ENCODE results near the gene HEBP1.

Gene HEBP1

DNA sequence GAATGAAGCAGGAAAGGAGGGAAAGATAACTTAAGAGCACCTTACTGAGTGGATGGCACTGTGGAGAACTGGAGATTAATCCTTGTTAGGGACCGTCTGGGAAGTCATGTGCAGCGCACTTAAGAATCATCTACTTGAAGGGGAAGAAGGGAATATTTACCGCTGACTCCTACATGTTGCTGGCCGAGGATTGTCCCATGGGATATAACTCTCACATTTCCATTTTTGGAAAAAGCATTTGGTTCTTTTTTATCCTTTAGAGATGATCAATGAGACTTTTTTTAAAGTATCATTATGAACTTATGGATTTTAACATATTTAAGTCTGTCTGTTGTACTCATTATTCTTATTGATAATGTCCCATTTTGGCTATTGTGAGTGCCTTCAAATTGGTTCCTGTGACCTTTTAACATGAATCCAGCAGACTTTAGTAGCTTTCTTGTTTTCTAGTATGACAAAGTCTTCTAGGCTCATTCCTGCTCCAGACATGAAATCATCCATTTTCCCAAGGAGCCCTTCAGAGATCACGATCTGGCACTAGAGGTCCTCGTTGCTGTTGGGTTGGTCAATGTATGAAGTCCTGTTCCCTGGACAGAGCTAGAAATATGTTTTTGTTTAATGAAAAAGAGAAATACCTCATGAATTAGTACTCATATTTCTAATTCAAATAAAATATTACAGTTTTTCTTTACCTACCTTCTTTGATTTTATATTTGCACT, 23.9 kb upstream of the HEBP1 start:
- no peak for DNase-seq

DNA sequence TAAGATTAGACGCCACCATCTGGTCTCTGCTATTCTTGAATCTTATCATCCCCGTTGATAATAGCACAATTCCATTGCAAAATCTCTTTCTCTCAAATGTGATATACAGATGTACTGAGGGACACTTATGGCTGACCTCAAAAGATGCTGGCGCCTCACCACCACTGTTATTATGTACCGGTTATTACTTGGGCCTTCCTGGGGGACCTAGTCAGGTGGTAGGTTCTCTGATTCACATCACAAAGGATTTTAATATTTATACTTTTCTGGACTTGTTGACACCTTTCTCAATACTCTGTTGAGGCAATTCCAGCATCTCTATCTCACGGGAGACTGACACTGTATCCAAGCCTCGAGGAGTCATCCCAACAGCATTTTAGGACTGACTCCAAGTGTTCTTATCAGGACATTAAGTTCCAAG, 22.8 kb upstream of the HEBP1 start:
- no peak for DNase-seq

- no peak for DNase-seq
These were observed 11.0 kb upstream of the HEBP1 start for GRCh38 chr12:13011098-13011497.

GRCh38 chr12:13008741-13009380, 8.8 kb upstream of the HEBP1 start:
- no peak for DNase-seq

GRCh38 chr12:13007496-13008233, 7.6 kb upstream of the HEBP1 start:
- no peak for DNase-seq

DNA sequence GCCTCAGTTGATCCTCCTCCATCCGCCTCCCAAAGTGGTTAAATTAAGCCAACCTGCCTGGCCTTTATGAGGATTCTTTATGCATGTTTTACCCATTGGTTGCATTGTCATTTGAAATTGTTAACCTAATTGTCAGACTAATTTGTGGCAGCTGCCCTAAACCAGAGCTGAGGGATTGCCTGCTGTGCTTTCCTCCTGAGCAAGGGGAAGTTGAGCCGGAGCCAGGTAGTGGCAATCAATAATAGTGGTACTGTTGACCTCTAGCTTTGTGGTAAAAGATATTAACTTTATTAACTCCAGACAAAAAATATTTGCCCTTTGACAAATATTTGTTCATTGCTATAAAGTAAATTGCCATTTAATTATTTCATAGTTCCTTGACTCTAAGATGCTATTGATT, 5.6 kb upstream of the HEBP1 start:
- no peak for DNase-seq

GRCh38 chr12:13004986-13005385, 4.9 kb upstream of the HEBP1 start:
- DNase-seq, result no peak

DNA sequence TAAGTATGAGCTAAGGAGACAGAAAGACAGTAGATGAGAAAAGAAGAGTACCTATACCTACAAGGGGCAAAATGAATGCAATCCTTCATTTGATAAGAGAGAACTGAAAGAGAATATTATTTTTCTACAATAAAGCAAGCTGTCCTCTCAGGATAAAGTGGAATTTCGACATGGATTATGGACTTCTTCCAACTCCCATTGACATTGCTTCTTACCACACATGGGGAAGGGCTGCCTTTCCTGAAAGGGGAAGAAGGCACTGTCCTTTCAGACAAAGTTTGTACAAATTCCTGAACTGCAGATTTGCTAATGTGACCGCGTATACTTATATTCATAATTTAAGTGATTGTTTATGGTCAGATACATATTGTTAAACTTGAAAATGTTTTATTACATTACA, 4.3 kb upstream of the HEBP1 start:
- no peak for DNase-seq

- DNase-seq, result no peak
These were observed 2.4 kb upstream of the HEBP1 start for GRCh38 chr12:13002301-13003097.

DNA sequence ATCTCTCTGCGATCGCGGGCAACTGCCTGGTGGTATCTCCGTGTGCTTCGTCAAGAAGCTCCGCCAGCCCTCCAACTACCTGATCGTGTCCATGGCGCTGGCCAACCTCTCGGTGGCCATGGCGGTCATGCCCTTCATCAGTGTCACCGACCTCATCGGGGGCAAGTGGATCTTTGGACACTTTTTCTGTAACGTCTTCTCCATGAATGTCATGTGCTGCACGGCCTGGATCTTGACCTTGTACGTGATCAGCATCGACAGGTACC, 1.6 kb upstream of the HEBP1 start:
- no peak for DNase-seq

- peak; percentile 7 to 12 for DNase-seq
These were observed 1.1 kb upstream of the HEBP1 start for GRCh38 chr12:13000925-13001774.

- no peak for DNase-seq
These were observed 505 bp upstream of the HEBP1 start for GRCh38 chr12:13000616-13000924.

GRCh38 chr12:12999271-12999958, 650 bp downstream of the HEBP1 start:
- no peak for DNase-seq

DNA sequence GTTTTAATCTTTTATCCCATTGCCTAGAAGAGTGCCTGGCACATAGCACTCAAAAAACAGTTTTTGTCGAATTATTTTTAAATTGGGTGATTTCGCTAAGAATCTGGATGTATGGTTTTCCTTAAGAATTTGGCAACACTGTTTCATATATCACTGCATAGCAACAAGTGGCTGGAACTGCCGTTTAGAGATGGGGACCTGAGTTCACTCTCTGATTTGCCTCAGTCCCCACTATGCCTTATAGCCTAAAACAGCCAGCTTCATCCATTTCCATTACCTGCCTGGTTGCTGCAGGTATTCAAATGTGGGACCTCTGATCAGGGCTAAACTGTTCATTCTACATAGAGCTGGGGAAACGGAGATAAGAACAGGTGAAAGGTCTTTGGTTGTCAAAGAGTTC, 1.8 kb downstream of the HEBP1 start:
- no peak for DNase-seq

DNA sequence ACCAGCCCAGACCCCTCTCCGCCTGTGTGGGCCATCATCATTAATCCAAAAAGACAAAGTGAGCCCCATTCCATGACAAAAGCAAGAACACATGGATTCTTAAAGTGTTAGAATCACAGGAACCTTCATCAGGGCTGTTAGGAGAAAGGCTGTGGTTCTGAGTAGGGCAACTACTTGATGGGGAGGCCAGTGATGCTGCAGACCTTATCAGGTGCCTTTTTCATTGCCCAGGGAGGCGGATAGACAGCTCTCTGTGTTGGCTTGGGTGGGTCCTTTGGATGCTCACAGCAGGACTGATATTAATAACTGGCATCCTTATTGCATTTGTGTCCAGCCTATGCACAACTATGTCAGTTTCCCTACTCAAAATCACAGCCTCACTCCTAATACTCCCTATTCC, 2.3 kb downstream of the HEBP1 start:
- DNase-seq, result no peak

GRCh38 chr12:12997156-12997555, 2.9 kb downstream of the HEBP1 start:
- no peak for DNase-seq

DNA sequence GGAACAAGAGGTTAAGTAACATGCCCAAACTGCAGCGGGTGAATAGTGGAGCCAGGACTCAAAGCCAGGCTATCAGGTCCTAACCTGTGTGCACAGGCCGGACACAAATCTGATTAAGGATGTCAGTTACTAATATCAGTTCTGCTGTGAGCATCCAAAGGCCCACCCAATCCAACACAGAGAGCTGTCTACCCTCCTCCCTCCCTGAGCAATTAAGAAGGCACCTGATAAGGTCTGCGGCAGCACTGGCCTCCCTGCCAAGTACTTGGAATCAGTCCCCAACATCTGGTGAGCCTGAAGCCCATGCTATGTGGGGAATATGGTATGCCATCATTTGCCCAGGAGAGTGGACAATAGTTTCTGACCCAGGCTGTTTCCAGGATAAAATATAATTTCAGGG, 3.9 kb downstream of the HEBP1 start:
- no peak for DNase-seq

GRCh38 chr12:12995088-12995487, 5.0 kb downstream of the HEBP1 start:
- no peak for DNase-seq

GRCh38 chr12:12993367-12993766, 6.7 kb downstream of the HEBP1 start:
- no peak for DNase-seq

GRCh38 chr12:12992418-12993130, 7.5 kb downstream of the HEBP1 start:
- no peak for DNase-seq

DNA sequence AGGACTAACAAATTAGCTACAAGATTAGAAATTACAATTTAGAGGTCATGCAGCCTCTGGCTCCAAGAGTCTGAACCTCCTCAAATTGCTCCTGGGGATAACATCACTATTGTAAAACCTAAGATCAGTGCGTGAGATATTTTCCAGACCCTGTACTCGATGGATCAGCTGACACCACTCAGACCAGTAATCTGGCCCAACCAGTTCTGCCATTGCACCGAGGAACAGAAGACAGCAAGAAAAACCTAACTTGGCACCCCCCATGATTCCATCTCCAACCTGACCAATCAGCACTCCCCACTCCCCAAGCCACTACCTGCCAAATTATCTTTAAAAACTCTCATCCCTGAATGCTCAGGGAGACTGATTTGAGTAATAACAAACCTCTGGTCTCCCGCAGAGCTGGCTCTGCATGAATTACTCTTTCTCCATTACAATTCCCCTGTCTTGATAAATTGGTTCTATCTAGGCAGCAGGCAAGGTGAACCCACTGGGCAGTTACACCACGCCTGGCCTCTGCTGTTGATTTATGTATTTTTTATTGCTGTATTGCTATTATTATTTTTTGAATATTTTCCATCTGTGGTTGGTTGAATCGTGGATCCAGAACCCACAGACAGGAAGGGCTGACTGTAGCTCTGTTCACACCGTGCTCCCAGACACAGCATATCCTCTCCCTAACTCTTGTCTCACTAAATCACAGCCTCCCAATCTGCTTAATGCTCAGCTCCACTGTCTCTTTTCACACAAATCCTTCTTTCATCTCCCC, 9.2 kb downstream of the HEBP1 start:
- DNase-seq, result no peak

Data from activated CD4-positive, alpha-beta T cell treated with anti-CD3 and anti-CD28 coated beads, Interleukin-2, amount 50 U/mL, for 4 hours (primary cell).